HTR-8/SVneo (cell line): ENCODE data around the gene ZBTB4.

Experiments
- DNase-seq: peaks from one replicate; pipeline ENCODE4 v3.0.0; 2011; ENCODE audit warnings: low spot score, mixed read lengths; ENCODE audit not compliant: insufficient read length
- FAIRE-seq: peaks from 2 replicates; lab custom pipeline; 2011; peaks lifted over from hg19 to GRCh38; lab: Jason Lieb, UNC

The ZBTB4 gene

GRCh38 chr17:7444682-7445618 is 34.5 kb downstream of the ZBTB4 start, which contains the start of gene CHRNB1:
Gene CHRNB1, plus strand, starts transcription at chr17:7445061. Its CDS starts 67 bp downstream, at chr17:7445128.
- FAIRE-seq (peak; percentile 98), DNase-seq (peak; percentile 88)

- FAIRE-seq (peak; percentile 75), DNase-seq (no peak)
Measured at GRCh38 chr17:7443499-7444485, 35.6 kb downstream of the ZBTB4 start.

GRCh38 chr17:7442142-7442541 is 37.3 kb downstream of the ZBTB4 start:
- no peak for FAIRE-seq
- DNase-seq = no peak

GRCh38 chr17:7441266-7441665 is 38.2 kb downstream of the ZBTB4 start:
- FAIRE-seq = no peak

GRCh38 chr17:7440834-7441195 is 38.6 kb downstream of the ZBTB4 start:
- peak; percentile 41 for DNase-seq
- no peak for FAIRE-seq

More at GRCh38 chr17:7441266-7441665, 38.2 kb downstream of the ZBTB4 start:
- no peak for DNase-seq

GRCh38 chr17:7440113-7440833 is 39.2 kb downstream of the ZBTB4 start:
- DNase-seq (peak; percentile 66), FAIRE-seq (peak; percentile 92)

GRCh38 chr17:7439462-7440112 is 39.8 kb downstream of the ZBTB4 start, which contains the start of gene FGF11:
Gene FGF11, plus strand, starts transcription at chr17:7439512. Its CDS starts 109 bp downstream, at chr17:7439621.
- FAIRE-seq = no peak

GRCh38 chr17:7438656-7439460 is 40.6 kb downstream of the ZBTB4 start:
- FAIRE-seq = no peak

More at GRCh38 chr17:7439462-7440112, 39.8 kb downstream of the ZBTB4 start, which contains the start of gene FGF11:
- DNase-seq = no peak

GRCh38 chr17:7437950-7438614 is 41.3 kb downstream of the ZBTB4 start:
- no peak for FAIRE-seq
- DNase-seq = no peak

More at GRCh38 chr17:7438656-7439460, 40.6 kb downstream of the ZBTB4 start:
- no peak for DNase-seq

GRCh38 chr17:7437369-7437863 is 42.0 kb downstream of the ZBTB4 start:
- FAIRE-seq (no peak), DNase-seq (no peak)

GRCh38 chr17:7436556-7437368 is 42.7 kb downstream of the ZBTB4 start:
- peak; percentile 73 for FAIRE-seq
- peak; percentile 76 for DNase-seq

- no peak for FAIRE-seq
- no peak for DNase-seq
Measured at GRCh38 chr17:7435676-7436555, 43.5 kb downstream of the ZBTB4 start.

- DNase-seq = no peak
- FAIRE-seq = no peak
Measured at GRCh38 chr17:7432296-7432695, 47.1 kb downstream of the ZBTB4 start.

- FAIRE-seq (no peak), DNase-seq (no peak)
Measured at GRCh38 chr17:7431231-7431630, 48.2 kb downstream of the ZBTB4 start.

GRCh38 chr17:7429722-7430121 is 49.7 kb downstream of the ZBTB4 start:
- DNase-seq = no peak
- FAIRE-seq = no peak

GRCh38 chr17:7428557-7428956 is 50.9 kb downstream of the ZBTB4 start, which contains the start of gene SPEM3:
Gene SPEM3, plus strand, starts transcription at chr17:7428857. Its CDS starts 46 bp downstream, at chr17:7428903.
- FAIRE-seq = no peak
- no peak for DNase-seq
